GM23338 (cell line): Measurements from ENCODE around the gene BNIP3. TPM values are rescaled to one million over a fixed set of nuclear protein-coding genes. Genes with fewer than 3 reads are reported as not detected.
"Not testable (repeated sequence)": the region's sequence is repeated elsewhere in the genome, so short reads cannot be mapped to it uniquely, and the experiment has no call there.

Experiments used
- ATAC-seq: fragments of 200-7000 bp; cut with Tn5 transposase; 3 replicates; pipeline ENCODE4 v1.9.1; 2020
- DNase-seq: peaks from one replicate; pipeline ENCODE4 v3.0.0-alpha.2; 2015; ENCODE audit warnings: low spot score
- H2AFZ ChIP-seq: fragments of 200-600 bp; sonication (generic); 2 replicates; pipeline ENCODE4 v1.8.0; 2016; ENCODE audit warnings: antibody characterized with exemption, mild to moderate bottlenecking, moderate library complexity
- H3F3A ChIP-seq: fragments of 200-600 bp; sonication (generic); replicated peaks from 2 replicates; pipeline ENCODE4 v1.8.0; 2017; ENCODE audit warnings: antibody characterized with exemption, mixed run types, low read depth
- H3K27ac ChIP-seq: fragments of 200-600 bp; sonication (generic); 2 replicates; pipeline ENCODE4 v1.6.1; 2016; ENCODE audit warnings: low read depth
- H3K27me3 ChIP-seq: fragments of 200-600 bp; sonication (generic); 2 replicates; pipeline ENCODE4 v1.8.0; 2016; ENCODE audit warnings: mild to moderate bottlenecking, mixed run types, moderate library complexity; ENCODE audit not compliant: insufficient read depth
- H3K36me3 ChIP-seq: fragments of 200-600 bp; sonication (generic); 2 replicates; pipeline ENCODE4 v1.8.0; 2016; ENCODE audit warnings: mild to moderate bottlenecking; ENCODE audit not compliant: insufficient read depth
- H3K4me1 ChIP-seq: fragments of 200-600 bp; sonication (generic); 2 replicates; pipeline ENCODE4 v1.8.0; 2016; ENCODE audit warnings: mild to moderate bottlenecking, moderate library complexity; ENCODE audit not compliant: insufficient read depth
- H3K4me2 ChIP-seq: fragments of 200-600 bp; sonication (generic); 2 replicates; pipeline ENCODE4 v1.7.1; 2017; ENCODE audit warnings: mixed run types
- H3K4me3 ChIP-seq: fragments of 200-600 bp; sonication (generic); 2 replicates; pipeline ENCODE4 v1.6.1; 2016; ENCODE audit warnings: mixed run types
- H3K79me2 ChIP-seq: fragments of 200-600 bp; sonication (generic); replicated peaks from 2 replicates; pipeline ENCODE4 v1.8.0; 2017; ENCODE audit warnings: mild to moderate bottlenecking; ENCODE audit not compliant: insufficient read depth
- H3K9me2 ChIP-seq: fragments of 200-600 bp; sonication (generic); 2 replicates; pipeline ENCODE4 v1.8.0; 2017; ENCODE audit not compliant: insufficient read depth
- H4K20me1 ChIP-seq: fragments of 200-600 bp; sonication (generic); replicated peaks from 2 replicates; pipeline ENCODE4 v1.8.0; 2017; ENCODE audit warnings: mild to moderate bottlenecking; ENCODE audit not compliant: insufficient read depth
- H3K27ac Mint-ChIP-seq: 2 replicates; pipeline ENCODE4 v1.8.0; 2020; ENCODE audit warnings: inconsistent platforms, mild to moderate bottlenecking, moderate library complexity, mixed read lengths
- H3K27me3 Mint-ChIP-seq: 3 replicates; pipeline ENCODE4 v1.8.0; 2022; ENCODE audit warnings: low read depth, mild to moderate bottlenecking, moderate library complexity, mixed read lengths, inconsistent platforms; ENCODE audit not compliant: insufficient read depth, poor library complexity
- H3K36me3 Mint-ChIP-seq: 3 replicates; pipeline ENCODE4 v1.8.0; 2021; ENCODE audit warnings: low read depth, mild to moderate bottlenecking, inconsistent platforms, moderate library complexity, mixed read lengths
- H3K4me1 Mint-ChIP-seq: 3 replicates; pipeline ENCODE4 v1.8.0; 2020; ENCODE audit warnings: mild to moderate bottlenecking, inconsistent platforms, mixed read lengths
- H3K4me3 Mint-ChIP-seq: 3 replicates; pipeline ENCODE4 v1.8.0; 2021; ENCODE audit warnings: moderate library complexity, mild to moderate bottlenecking, inconsistent platforms, mixed read lengths
- H3K9me3 Mint-ChIP-seq: 3 replicates; pipeline ENCODE4 v1.8.0; 2020; ENCODE audit warnings: moderate library complexity, mild to moderate bottlenecking, inconsistent platforms, mixed read lengths
- polyA plus RNA-seq: library from polyadenylated mRNA; unstranded; fragments of >200 nt; fragmentation: Nextera tagmentation; extraction: Ambion mirVana; gene quantifications from 2 replicates; pipeline ENCODE4 v1.2.1, GENCODE V29; 2016
- total RNA-seq: library from RNA; depleted of rRNA; stranded (reverse); fragments of >200 nt; shearing (Covaris generic); gene quantifications from 2 replicates; pipeline ENCODE4 v1.2.3, GENCODE V29; 2014; rRNA removed

The BNIP3 gene
- total and polyA plus RNA-seq, 2 experiments from 2014 or later: 46.3 to 75.0 TPM

GRCh38 chr10:131919461-131919860 is 62.3 kb downstream of the BNIP3 start:
- not testable (repeated sequence) for H2AFZ ChIP-seq, H3K36me3 Mint-ChIP-seq, H3K36me3 ChIP-seq, ATAC-seq, H3K27me3 Mint-ChIP-seq, H3K27ac ChIP-seq, H3K9me2 ChIP-seq, H3K4me2 ChIP-seq, H3K27me3 ChIP-seq, DNase-seq, H3F3A ChIP-seq, H3K9me3 Mint-ChIP-seq, H3K4me3 ChIP-seq, H3K4me3 Mint-ChIP-seq, H3K27ac Mint-ChIP-seq
- H3K4me1 ChIP-seq: peaks cover 38% of the 10 kb centered on the region
- H3K4me1 Mint-ChIP-seq: peaks cover 29% of the 10 kb centered on the region
- peaks cover 50% of the 10 kb centered on the region for H4K20me1 ChIP-seq
- peaks cover 69% of the 10 kb centered on the region for H3K79me2 ChIP-seq

Other genes with a start within 250 kb of the BNIP3 start
- gene PPP2R2D, start 80.9 kb downstream of the BNIP3 start, total RNA-seq: 33.7 and 35.8 TPM in 2 replicates
- 28.8 and 30.5 TPM in 2 replicates for gene PPP2R2D, start 80.9 kb downstream of the BNIP3 start, polyA plus RNA-seq
- 0.47 and 1.2 TPM in 2 replicates for gene JAKMIP3, start 84.0 kb upstream of the BNIP3 start, total RNA-seq
- gene JAKMIP3, start 84.0 kb upstream of the BNIP3 start, polyA plus RNA-seq: 0.70 and 0.87 TPM in 2 replicates
- gene DPYSL4, start 205.0 kb upstream of the BNIP3 start, total RNA-seq: 23.9 and 24.6 TPM in 2 replicates
- 9.7 and 10.6 TPM in 2 replicates for gene DPYSL4, start 205.0 kb upstream of the BNIP3 start, polyA plus RNA-seq